HEK293 (cell line): ENCODE results near the gene CDIPT.

ENCODE experiments used
- CTCF ChIA-PET: fragments of 350-600 bp; formaldehyde crosslinking; extraction: SDS; loops from one replicate; lab custom pipeline; 2021; ENCODE audit warnings: antibody characterized with exemption; lab: Yijun Ruan, JAX
- POLR2A ChIA-PET: fragments of 300-600 bp; formaldehyde crosslinking; extraction: SDS; loops from one replicate; lab custom pipeline; 2020; ENCODE audit warnings: antibody characterized with exemption, inconsistent platforms; lab: Yijun Ruan, JAX
- H3K27ac ChIP-seq: fragments of 200-500 bp; sonication (Bioruptor generic); 2 replicates; pipeline ENCODE4 v1.5.1; 2014; ENCODE audit warnings: low read depth, low read length, control low read depth, inconsistent platforms; ENCODE audit errors: extremely low read depth
- H3K36me3 ChIP-seq, 2 experiments: fragments of 200-500 bp in 1 of 2; sonication (Bioruptor generic) in 1 of 2; 1 replicate in 1 of 2; 2 replicates in 1 of 2; pipeline ENCODE4 v1.5.1; 2014 to 2017; ENCODE audit warnings: inconsistent platforms in 2 of 2, low read length in 2 of 2; ENCODE audit not compliant: control insufficient read depth in 2 of 2, insufficient read depth in 1 of 2
- H3K4me1 ChIP-seq: fragments of 200-500 bp; sonication (Bioruptor generic); 2 replicates; pipeline ENCODE4 v1.5.1; 2014; ENCODE audit warnings: mild to moderate bottlenecking, low read length, inconsistent platforms; ENCODE audit not compliant: control insufficient read depth, insufficient read depth
- H3K4me3 ChIP-seq: 2 replicates; pipeline ENCODE4 v1.5.1; 2011; ENCODE audit warnings: low read depth, mild to moderate bottlenecking, control low read depth, low read length, moderate library complexity
- H3K9me3 ChIP-seq: fragments of 200-500 bp; sonication (Bioruptor generic); 2 replicates; pipeline ENCODE4 v1.5.1; 2014; ENCODE audit warnings: low read depth, low read length, inconsistent platforms; ENCODE audit not compliant: control insufficient read depth, insufficient read depth
- EGR2 ChIP-seq: fragments of 450-650 bp; formaldehyde crosslinking; IDR thresholded peaks from 2 replicates; pipeline ENCODE4 v1.5.1; 2016; ENCODE audit warnings: low read depth, missing biosample characterization, missing genetic modification characterization
- GLI4 ChIP-seq: fragments of 450-650 bp; formaldehyde crosslinking; IDR thresholded peaks from 2 replicates; pipeline ENCODE4 v1.5.1; 2016; ENCODE audit warnings: missing biosample characterization, missing genetic modification characterization
- HOXA7 ChIP-seq: sonication (generic); formaldehyde crosslinking; IDR thresholded peaks from 2 replicates; pipeline ENCODE4 v1.8.1; 2022; ENCODE audit warnings: missing genetic modification reagents, borderline replicate concordance
- RBAK ChIP-seq: fragments of 450-650 bp; formaldehyde crosslinking; IDR thresholded peaks from 2 replicates; pipeline ENCODE4 v1.5.1; 2016; ENCODE audit warnings: missing biosample characterization, missing genetic modification characterization
- SCRT2 ChIP-seq: fragments of 450-650 bp; formaldehyde crosslinking; IDR thresholded peaks from 2 replicates; pipeline ENCODE4 v1.5.1; 2016; ENCODE audit warnings: missing biosample characterization, missing genetic modification characterization
- SP2 ChIP-seq: fragments of 450-650 bp; formaldehyde crosslinking; IDR thresholded peaks from 2 replicates; pipeline ENCODE4 v1.5.1; 2016; ENCODE audit warnings: missing biosample characterization, missing genetic modification characterization
- ZBTB7A ChIP-seq: fragments of 450-650 bp; formaldehyde crosslinking; IDR thresholded peaks from 2 replicates; pipeline ENCODE4 v1.5.1; 2016; ENCODE audit warnings: low read depth, missing biosample characterization, missing genetic modification characterization
- ZBTB8A ChIP-seq: fragments of 450-650 bp; formaldehyde crosslinking; IDR thresholded peaks from 2 replicates; pipeline ENCODE4 v1.5.1; 2016; ENCODE audit warnings: missing biosample characterization, missing genetic modification characterization
- ZFHX2 ChIP-seq: fragments of 450-650 bp; formaldehyde crosslinking; conservative IDR thresholded peaks from 2 replicates; pipeline ENCODE4 v1.5.1; 2016; ENCODE audit warnings: missing biosample characterization, missing genetic modification characterization
- ZFP3 ChIP-seq: fragments of 450-650 bp; formaldehyde crosslinking; IDR thresholded peaks from 2 replicates; pipeline ENCODE4 v1.5.1; 2016; ENCODE audit warnings: low read depth, missing biosample characterization, missing genetic modification characterization
- ZNF10 ChIP-seq: fragments of 450-650 bp; formaldehyde crosslinking; IDR thresholded peaks from 2 replicates; pipeline ENCODE4 v1.5.1; 2017; ENCODE audit warnings: missing biosample characterization, missing genetic modification characterization
- ZNF292 ChIP-seq: fragments of 450-650 bp; formaldehyde crosslinking; IDR thresholded peaks from 2 replicates; pipeline ENCODE4 v1.5.1; 2016; ENCODE audit warnings: low read depth, missing biosample characterization, missing genetic modification characterization, borderline replicate concordance
- ZNF37A ChIP-seq: fragments of 450-650 bp; IDR thresholded peaks from 2 replicates; pipeline ENCODE4 v1.5.1; 2018; ENCODE audit warnings: missing biosample characterization, missing genetic modification characterization
- ZNF391 ChIP-seq: fragments of 450-650 bp; formaldehyde crosslinking; IDR thresholded peaks from 2 replicates; pipeline ENCODE4 v1.5.1; 2016; ENCODE audit warnings: low read depth, missing biosample characterization, missing genetic modification characterization, borderline replicate concordance
- ZNF544 ChIP-seq: fragments of 450-650 bp; formaldehyde crosslinking; IDR thresholded peaks from 2 replicates; pipeline ENCODE4 v1.5.0; 2017; ENCODE audit warnings: missing biosample characterization, missing genetic modification characterization
- ZNF571 ChIP-seq: fragments of 450-650 bp; formaldehyde crosslinking; IDR thresholded peaks from 2 replicates; pipeline ENCODE4 v1.5.0; 2017; ENCODE audit warnings: missing biosample characterization, missing genetic modification characterization
- ZNF626 ChIP-seq: fragments of 450-650 bp; sonication (Bioruptor Pico); formaldehyde crosslinking; IDR thresholded peaks from 2 replicates; pipeline ENCODE4 v1.5.1; 2018; ENCODE audit warnings: missing biosample characterization, missing genetic modification characterization, inconsistent platforms
- ZNF654 ChIP-seq: fragments of 450-650 bp; formaldehyde crosslinking; IDR thresholded peaks from 2 replicates; pipeline ENCODE4 v1.5.1; 2016; ENCODE audit warnings: low read depth, missing biosample characterization, missing genetic modification characterization
- ZNF664 ChIP-seq: fragments of 450-650 bp; formaldehyde crosslinking; IDR thresholded peaks from 2 replicates; pipeline ENCODE4 v1.5.1; 2016; ENCODE audit warnings: missing biosample characterization, missing genetic modification characterization
- ZSCAN16 ChIP-seq: fragments of 450-650 bp; formaldehyde crosslinking; IDR thresholded peaks from 2 replicates; pipeline ENCODE4 v1.5.1; 2016; ENCODE audit warnings: missing biosample characterization, missing genetic modification characterization
- TF ChIP-seq, protein P1 (sequence below): fragments of 450-650 bp; formaldehyde crosslinking; IDR thresholded peaks from 2 replicates; pipeline ENCODE4 v1.5.1; 2016; ENCODE audit warnings: missing biosample characterization, missing genetic modification characterization
- TF ChIP-seq, protein P2 (sequence below): fragments of 450-650 bp; formaldehyde crosslinking; IDR thresholded peaks from 2 replicates; pipeline ENCODE4; 2016; ENCODE audit warnings: missing biosample characterization, missing genetic modification characterization
- TF ChIP-seq, protein P3 (sequence below): fragments of 450-650 bp; formaldehyde crosslinking; IDR thresholded peaks from 2 replicates; pipeline ENCODE4 v1.5.1; 2016; ENCODE audit warnings: missing biosample characterization, missing genetic modification characterization
- TF ChIP-seq, protein P4 (sequence below): fragments of 450-650 bp; formaldehyde crosslinking; IDR thresholded peaks from 2 replicates; pipeline ENCODE4 v1.5.1; 2016; ENCODE audit warnings: missing biosample characterization, missing genetic modification characterization
- TF ChIP-seq, protein P5 (sequence below): fragments of 450-650 bp; formaldehyde crosslinking; IDR thresholded peaks from 2 replicates; pipeline ENCODE4 v1.5.1; 2016; ENCODE audit warnings: missing biosample characterization, missing genetic modification characterization, borderline replicate concordance
- TF ChIP-seq, protein P6 (sequence below): fragments of 450-650 bp; formaldehyde crosslinking; IDR thresholded peaks from 2 replicates; pipeline ENCODE4 v1.5.1; 2017; ENCODE audit warnings: missing biosample characterization, missing genetic modification characterization

Gene CDIPT

DNA sequence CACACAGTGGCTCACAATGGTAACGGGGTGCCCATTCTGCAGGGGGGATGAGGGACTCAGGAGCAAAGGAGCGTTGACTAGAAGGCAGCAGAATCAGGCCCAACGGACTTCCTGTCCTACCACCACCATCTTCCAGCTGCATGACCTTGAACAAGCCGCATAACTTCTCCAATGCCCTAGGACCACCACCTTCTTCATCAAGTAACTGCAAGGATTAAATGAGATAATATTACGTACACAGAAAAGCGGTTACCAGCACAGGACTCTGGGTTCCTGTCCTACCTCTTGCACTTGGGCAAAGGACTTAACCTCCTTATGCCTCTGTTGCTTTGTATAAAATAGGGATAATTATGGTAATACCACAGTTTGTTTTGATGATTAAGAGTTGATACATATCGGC lies 41.9 kb upstream of the CDIPT start:
- no peaks in the 10 kb centered on the region; a peak in 1 of 3 replicates for H3K36me3 ChIP-seq
- POLR2A ChIA-PET, result interaction anchor here (1.1 kb wide), 1 partner anchor 11 kb away, joined by 5 read pairs; no protein-coding TSS in a partner anchor
- no peaks in the 10 kb centered on the region for H3K9me3 ChIP-seq
- no peak overlapping the region for H3K4me3 ChIP-seq
- CTCF ChIA-PET, result no interaction called here
- no peaks in the 10 kb centered on the region for H3K4me1 ChIP-seq
- no peak for TF ChIP-seq GLI4
- TF ChIP-seq ZBTB7A (tag by site-specific recombination), result no peak
- peak; percentile 98 for TF ChIP-seq ZNF664 (tag by site-specific recombination)
- no peak overlapping the region for H3K27ac ChIP-seq

DNA sequence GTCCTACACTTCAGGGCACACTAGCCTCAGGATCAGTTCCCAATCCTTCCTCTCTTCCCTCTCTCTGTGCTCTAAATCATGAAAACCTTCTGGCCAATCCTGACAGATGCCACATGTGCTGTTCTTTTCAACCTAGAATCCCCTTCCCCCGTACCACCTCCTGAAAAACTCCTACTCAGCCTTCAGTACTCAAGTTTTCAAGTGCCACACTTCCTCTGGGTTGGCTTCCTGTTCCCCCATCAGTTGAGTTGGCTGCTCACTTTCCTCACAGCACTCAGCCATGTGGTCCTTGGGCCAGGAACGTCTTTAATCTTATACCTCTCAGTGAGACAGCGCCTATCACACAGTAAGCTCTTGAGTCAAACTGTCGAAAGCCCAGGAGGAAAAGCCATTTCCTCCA lies 40.6 kb upstream of the CDIPT start:
- ChIA-PET POLR2A (interaction anchor here (0.9 to 1.1 kb wide), 2 partner anchors 9 to 13 kb away, joined by 3 to 5 read pairs; no protein-coding TSS in a partner anchor), CTCF (no interaction called here)
- Histone ChIP-seq H3K27ac (no peak overlapping the region), H3K36me3 (no peaks in the 10 kb centered on the region; a peak in 1 of 3 replicates), H3K4me1 (peaks cover 2% of the 10 kb centered on the region; the same call in 1 of the 2 replicates), H3K9me3 (no peaks in the 10 kb centered on the region), H3K4me3 (no peak overlapping the region)
- TF ChIP-seq, protein P1, sequence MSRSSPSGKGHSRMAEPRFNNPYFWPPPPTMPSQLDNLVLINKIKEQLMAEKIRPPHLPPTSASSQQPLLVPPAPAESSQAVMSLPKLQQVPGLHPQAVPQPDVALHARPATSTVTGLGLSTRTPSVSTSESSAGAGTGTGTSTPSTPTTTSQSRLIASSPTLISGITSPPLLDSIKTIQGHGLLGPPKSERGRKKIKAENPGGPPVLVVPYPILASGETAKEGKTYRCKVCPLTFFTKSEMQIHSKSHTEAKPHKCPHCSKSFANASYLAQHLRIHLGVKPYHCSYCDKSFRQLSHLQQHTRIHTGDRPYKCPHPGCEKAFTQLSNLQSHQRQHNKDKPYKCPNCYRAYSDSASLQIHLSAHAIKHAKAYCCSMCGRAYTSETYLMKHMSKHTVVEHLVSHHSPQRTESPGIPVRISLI (tag by site-specific recombination), result no peak
- TF ChIP-seq ZNF37A (tag by site-specific recombination) (no peak), ZNF292 (no peak), ZNF571 (no peak), RBAK (tag by site-specific recombination) (no peak), EGR2 (tag by site-specific recombination) (peak; percentile 85), ZNF626 (tag by site-specific recombination) (no peak), HOXA7 (CRISPR knock-in tag) (no peak), ZBTB8A (tag by site-specific recombination) (no peak), SCRT2 (tag by site-specific recombination) (no peak), ZNF544 (tag by site-specific recombination) (no peak), ZFP3 (tag by site-specific recombination) (peak; percentile 68), ZNF10 (no peak), ZSCAN16 (tag by site-specific recombination) (no peak), ZNF654 (tag by site-specific recombination) (no peak), ZFHX2 (tag by site-specific recombination) (peak; percentile 77), SP2 (tag by site-specific recombination) (peak; percentile 17; the same call in 1 of the 2 replicates), ZNF391 (tag by site-specific recombination) (no peak)
- TF ChIP-seq, protein P2, sequence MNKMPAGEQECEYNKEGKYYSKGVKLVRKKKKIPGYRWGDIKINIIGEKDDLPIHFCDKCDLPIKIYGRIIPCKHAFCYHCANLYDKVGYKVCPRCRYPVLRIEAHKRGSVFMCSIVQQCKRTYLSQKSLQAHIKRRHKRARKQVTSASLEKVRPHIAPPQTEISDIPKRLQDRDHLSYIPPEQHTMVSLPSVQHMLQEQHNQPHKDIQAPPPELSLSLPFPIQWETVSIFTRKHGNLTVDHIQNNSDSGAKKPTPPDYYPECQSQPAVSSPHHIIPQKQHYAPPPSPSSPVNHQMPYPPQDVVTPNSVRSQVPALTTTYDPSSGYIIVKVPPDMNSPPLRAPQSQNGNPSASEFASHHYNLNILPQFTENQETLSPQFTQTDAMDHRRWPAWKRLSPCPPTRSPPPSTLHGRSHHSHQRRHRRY (tag by site-specific recombination), result no peak
- TF ChIP-seq, protein P3, sequence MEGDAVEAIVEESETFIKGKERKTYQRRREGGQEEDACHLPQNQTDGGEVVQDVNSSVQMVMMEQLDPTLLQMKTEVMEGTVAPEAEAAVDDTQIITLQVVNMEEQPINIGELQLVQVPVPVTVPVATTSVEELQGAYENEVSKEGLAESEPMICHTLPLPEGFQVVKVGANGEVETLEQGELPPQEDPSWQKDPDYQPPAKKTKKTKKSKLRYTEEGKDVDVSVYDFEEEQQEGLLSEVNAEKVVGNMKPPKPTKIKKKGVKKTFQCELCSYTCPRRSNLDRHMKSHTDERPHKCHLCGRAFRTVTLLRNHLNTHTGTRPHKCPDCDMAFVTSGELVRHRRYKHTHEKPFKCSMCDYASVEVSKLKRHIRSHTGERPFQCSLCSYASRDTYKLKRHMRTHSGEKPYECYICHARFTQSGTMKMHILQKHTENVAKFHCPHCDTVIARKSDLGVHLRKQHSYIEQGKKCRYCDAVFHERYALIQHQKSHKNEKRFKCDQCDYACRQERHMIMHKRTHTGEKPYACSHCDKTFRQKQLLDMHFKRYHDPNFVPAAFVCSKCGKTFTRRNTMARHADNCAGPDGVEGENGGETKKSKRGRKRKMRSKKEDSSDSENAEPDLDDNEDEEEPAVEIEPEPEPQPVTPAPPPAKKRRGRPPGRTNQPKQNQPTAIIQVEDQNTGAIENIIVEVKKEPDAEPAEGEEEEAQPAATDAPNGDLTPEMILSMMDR (tag by site-specific recombination), result no peak
- TF ChIP-seq, protein P4, sequence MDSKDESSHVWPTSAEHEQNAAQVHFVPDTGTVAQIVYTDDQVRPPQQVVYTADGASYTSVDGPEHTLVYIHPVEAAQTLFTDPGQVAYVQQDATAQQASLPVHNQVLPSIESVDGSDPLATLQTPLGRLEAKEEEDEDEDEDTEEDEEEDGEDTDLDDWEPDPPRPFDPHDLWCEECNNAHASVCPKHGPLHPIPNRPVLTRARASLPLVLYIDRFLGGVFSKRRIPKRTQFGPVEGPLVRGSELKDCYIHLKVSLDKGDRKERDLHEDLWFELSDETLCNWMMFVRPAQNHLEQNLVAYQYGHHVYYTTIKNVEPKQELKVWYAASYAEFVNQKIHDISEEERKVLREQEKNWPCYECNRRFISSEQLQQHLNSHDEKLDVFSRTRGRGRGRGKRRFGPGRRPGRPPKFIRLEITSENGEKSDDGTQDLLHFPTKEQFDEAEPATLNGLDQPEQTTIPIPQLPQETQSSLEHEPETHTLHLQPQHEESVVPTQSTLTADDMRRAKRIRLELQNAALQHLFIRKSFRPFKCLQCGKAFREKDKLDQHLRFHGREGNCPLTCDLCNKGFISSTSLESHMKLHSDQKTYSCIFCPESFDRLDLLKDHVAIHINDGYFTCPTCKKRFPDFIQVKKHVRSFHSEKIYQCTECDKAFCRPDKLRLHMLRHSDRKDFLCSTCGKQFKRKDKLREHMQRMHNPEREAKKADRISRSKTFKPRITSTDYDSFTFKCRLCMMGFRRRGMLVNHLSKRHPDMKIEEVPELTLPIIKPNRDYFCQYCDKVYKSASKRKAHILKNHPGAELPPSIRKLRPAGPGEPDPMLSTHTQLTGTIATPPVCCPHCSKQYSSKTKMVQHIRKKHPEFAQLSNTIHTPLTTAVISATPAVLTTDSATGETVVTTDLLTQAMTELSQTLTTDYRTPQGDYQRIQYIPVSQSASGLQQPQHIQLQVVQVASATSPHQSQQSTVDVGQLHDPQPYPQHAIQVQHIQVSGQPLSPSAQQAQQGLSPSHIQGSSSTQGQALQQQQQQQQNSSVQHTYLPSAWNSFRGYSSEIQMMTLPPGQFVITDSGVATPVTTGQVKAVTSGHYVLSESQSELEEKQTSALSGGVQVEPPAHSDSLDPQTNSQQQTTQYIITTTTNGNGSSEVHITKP (tag by site-specific recombination), result no peak
- TF ChIP-seq, protein P5, sequence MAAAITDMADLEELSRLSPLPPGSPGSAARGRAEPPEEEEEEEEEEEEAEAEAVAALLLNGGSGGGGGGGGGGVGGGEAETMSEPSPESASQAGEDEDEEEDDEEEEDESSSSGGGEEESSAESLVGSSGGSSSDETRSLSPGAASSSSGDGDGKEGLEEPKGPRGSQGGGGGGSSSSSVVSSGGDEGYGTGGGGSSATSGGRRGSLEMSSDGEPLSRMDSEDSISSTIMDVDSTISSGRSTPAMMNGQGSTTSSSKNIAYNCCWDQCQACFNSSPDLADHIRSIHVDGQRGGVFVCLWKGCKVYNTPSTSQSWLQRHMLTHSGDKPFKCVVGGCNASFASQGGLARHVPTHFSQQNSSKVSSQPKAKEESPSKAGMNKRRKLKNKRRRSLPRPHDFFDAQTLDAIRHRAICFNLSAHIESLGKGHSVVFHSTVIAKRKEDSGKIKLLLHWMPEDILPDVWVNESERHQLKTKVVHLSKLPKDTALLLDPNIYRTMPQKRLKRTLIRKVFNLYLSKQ (tag by site-specific recombination), result no peak
- TF ChIP-seq, protein P6, sequence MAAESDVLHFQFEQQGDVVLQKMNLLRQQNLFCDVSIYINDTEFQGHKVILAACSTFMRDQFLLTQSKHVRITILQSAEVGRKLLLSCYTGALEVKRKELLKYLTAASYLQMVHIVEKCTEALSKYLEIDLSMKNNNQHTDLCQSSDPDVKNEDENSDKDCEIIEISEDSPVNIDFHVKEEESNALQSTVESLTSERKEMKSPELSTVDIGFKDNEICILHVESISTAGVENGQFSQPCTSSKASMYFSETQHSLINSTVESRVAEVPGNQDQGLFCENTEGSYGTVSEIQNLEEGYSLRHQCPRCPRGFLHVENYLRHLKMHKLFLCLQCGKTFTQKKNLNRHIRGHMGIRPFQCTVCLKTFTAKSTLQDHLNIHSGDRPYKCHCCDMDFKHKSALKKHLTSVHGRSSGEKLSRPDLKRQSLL, result no peak
